ENCODE data around the gene FAM117A. TPM values are rescaled to one million over a fixed set of nuclear protein-coding genes. Genes with fewer than 3 reads are reported as not detected.

The FAM117A gene
- polyA plus RNA-seq, 2 of the 4 experiments (the other 2 are of a cell fraction), result 1.8 TPM

DNA sequence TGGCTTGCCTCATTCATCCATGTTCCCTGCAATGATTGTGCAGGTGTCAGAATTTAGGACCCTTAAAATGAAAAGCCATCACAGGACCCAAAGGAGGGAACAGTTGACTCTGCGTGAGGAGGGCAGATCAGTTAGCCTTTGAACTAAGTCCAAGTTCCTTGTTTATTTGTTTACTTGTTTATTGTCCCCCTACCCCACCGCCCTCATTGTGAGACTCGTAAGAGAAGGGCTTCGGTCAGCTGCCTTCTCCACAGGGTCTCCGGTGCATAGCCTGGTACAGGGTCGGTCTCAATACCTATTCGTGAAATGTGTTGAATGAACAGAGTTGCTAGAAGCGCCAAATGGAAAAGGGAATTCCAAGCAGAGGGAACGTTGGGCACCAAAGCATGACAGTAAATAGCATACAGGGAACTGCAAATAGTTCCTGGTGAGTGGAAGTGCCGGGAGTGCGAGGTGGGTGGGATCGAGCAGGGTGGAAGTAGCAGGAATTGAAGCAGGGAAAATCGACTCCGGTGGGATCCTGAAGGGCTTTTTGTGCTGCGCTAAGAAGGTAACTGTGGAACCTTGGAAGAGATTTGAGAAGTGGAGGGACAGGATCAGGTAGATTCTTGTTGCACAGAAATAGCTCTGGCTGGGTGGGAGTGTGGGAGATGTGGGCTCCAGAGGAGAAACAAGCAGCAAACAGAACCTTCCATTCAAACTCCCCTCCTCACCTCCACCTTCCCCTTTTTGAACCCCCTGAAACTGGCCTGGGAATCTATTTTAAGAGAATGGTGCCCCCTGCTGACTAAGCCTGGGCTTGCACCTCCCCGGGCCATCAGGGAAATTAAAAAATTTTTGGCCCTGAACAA lies 68.9 kb downstream of the FAM117A start:
- TF ChIP-seq TFCP2L1 (CRISPR knock-in tag; IDR thresholded peaks at IDR 0.05) (no peak), SMC3 (IDR thresholded peaks at IDR 0.05) (peak; percentile 99), RAD21 (conservative IDR thresholded peaks at IDR 0.05 in 1 of 2, IDR thresholded peaks at IDR 0.05 in 1 of 2) (peak; percentile 98)
- TF ChIP-seq, protein P1, sequence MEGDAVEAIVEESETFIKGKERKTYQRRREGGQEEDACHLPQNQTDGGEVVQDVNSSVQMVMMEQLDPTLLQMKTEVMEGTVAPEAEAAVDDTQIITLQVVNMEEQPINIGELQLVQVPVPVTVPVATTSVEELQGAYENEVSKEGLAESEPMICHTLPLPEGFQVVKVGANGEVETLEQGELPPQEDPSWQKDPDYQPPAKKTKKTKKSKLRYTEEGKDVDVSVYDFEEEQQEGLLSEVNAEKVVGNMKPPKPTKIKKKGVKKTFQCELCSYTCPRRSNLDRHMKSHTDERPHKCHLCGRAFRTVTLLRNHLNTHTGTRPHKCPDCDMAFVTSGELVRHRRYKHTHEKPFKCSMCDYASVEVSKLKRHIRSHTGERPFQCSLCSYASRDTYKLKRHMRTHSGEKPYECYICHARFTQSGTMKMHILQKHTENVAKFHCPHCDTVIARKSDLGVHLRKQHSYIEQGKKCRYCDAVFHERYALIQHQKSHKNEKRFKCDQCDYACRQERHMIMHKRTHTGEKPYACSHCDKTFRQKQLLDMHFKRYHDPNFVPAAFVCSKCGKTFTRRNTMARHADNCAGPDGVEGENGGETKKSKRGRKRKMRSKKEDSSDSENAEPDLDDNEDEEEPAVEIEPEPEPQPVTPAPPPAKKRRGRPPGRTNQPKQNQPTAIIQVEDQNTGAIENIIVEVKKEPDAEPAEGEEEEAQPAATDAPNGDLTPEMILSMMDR (IDR thresholded peaks at IDR 0.05), result peak; percentile 98
- no peaks in the 10 kb centered on the region for H3K4me1 ChIP-seq
- POLR2A ChIA-PET, result interaction anchor here (1.2 kb wide), 1 partner anchor 93 kb away, joined by 3 read pairs; the partner anchor contains the start of gene KAT7
- H3K27ac ChIP-seq, result no peak overlapping the region
- CTCF ChIA-PET, result interaction anchor here (0.5 to 49.7 kb wide), 40 partner anchors 12 to 302 kb away, joined by 3 to 2008 read pairs (median 4); partner anchors contain the start of genes DLX3, NXPH3, SLC35B1 and SPOP
- 17% methylated on average over 16 of the region's 16 CpGs for WGBS (ENCODE audit: missing lambda C conversion rate)
- FAIRE-seq, result no peak
- ATAC-seq, result peak; percentile 36 to 64; a peak in 4 of 6 replicates
- H3K4me2 ChIP-seq, result peak overlapping the region; percentile 13
- DNase-seq (ENCODE audit: low read depth in 1 of 2, low spot score in 1 of 2), result peak; percentile 33 to 58
- H3K9me3 ChIP-seq, result no peaks in the 10 kb centered on the region
- no peak overlapping the region for H3K4me3 ChIP-seq

DNA sequence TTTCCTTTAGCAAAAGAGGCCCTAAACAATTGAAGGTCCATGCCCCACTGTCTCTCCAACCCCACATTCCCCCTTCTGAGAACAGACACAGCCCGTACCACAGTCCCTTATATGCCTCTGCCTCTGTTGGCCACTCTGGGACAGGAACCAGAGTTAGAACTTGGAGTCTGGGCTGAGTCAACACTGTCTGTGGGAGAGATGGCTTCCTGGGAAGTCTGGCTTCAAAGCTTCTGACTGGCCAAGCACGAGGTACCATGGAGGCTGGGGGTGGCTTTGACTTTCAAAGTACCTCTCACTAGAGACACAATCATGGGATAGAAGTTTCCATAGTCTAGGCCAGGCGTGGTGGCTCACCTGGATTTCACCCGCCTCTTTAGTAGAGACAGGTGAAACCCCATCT lies 71.2 kb downstream of the FAM117A start:
- no peak for TF ChIP-seq RARB (CRISPR knock-in tag; IDR thresholded peaks at IDR 0.05)
- no peak for TF ChIP-seq HOXA7 (CRISPR knock-in tag; IDR thresholded peaks at IDR 0.05)
- no peak for TF ChIP-seq ZNF302 (CRISPR knock-in tag; IDR thresholded peaks at IDR 0.05)
- no peak for TF ChIP-seq JUN (IDR thresholded peaks at IDR 0.05)
- no peak for TF ChIP-seq ZSCAN20 (CRISPR knock-in tag; IDR thresholded peaks at IDR 0.05)
- no peak for TF ChIP-seq RFX5 (IDR thresholded peaks at IDR 0.05)
- TF ChIP-seq SMC3 (IDR thresholded peaks at IDR 0.05), result no peak
- TF ChIP-seq CEBPB (IDR thresholded peaks at IDR 0.05), result no peak
- Histone ChIP-seq H3K27ac (no peak overlapping the region), H3K4me3 (no peak overlapping the region), H3K4me1 (0 out of 3 replicates have a peak, but pooled peaks cover 4% of the 10 kb centered on the region), H3K9me3 (no peaks in the 10 kb centered on the region), H3K4me2 (no peak overlapping the region)
- ATAC-seq (no peak), FAIRE-seq (no peak), DNase-seq (ENCODE audit: low read depth in 1 of 2, low spot score in 1 of 2) (no peak)
- ChIA-PET CTCF (interaction anchor here (0.6 to 49.7 kb wide), 4 partner anchors 26 to 313 kb away, joined by 3 to 2008 read pairs (median 288); partner anchors contain the start of genes DLX3, NXPH3 and SLC35B1), POLR2A (no interaction called here)
- 70% methylated on average over 4 of the region's 4 CpGs for WGBS (ENCODE audit: missing lambda C conversion rate)

DNA sequence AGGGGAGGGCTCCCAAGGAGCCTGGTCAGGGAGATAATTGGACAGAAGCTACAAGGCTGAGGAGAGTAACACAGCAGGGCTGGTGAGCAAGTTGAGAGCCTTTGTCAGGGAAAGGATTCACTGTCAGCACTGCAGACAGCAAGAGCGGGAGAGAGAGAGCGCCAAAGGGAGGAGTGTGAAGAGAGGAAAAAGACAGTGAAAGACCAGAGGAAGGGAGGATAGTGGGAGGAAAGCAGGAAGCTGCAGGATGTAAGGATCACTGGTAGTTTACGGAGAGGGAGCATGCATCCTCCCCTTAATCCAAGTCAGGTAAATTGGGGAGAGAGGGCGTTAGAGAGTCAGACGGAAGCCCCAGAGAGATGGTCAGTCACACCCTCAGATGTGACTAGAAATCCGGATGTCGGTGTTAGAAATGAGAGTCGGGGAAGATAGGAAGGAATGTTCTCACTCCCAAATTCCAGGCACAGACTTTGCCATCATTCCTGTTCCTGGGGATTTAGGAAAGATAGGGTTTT lies 72.2 kb downstream of the FAM117A start:
- Histone ChIP-seq H3K4me1 (0 out of 3 replicates have a peak, but pooled peaks cover 4% of the 10 kb centered on the region), H3K4me3 (no peak overlapping the region), H3K27ac (no peak overlapping the region), H3K4me2 (no peak overlapping the region), H3K9me3 (no peaks in the 10 kb centered on the region)
- ATAC-seq (no peak; a peak in 1 of 6 replicates), FAIRE-seq (no peak), DNase-seq (ENCODE audit: low read depth in 1 of 2, low spot score in 1 of 2) (no peak)
- CTCF ChIA-PET, result interaction anchor here (1.0 to 49.7 kb wide), 5 partner anchors 8 to 306 kb away, joined by 3 to 2008 read pairs (median 4); partner anchors contain the start of genes NXPH3 and SLC35B1
- WGBS (ENCODE audit: missing lambda C conversion rate), result 69% methylated on average over 8 of the region's 8 CpGs
- POLR2A ChIA-PET, result no interaction called here
- no peak for TF ChIP-seq EHMT2 (IDR thresholded peaks at IDR 0.05; ENCODE audit: low read depth)
- no peak for TF ChIP-seq POLR2A (IDR thresholded peaks at IDR 0.05; ENCODE audit: low read length)
- TF ChIP-seq ZSCAN20 (CRISPR knock-in tag; IDR thresholded peaks at IDR 0.05), result no peak
- TF ChIP-seq, protein P2, sequence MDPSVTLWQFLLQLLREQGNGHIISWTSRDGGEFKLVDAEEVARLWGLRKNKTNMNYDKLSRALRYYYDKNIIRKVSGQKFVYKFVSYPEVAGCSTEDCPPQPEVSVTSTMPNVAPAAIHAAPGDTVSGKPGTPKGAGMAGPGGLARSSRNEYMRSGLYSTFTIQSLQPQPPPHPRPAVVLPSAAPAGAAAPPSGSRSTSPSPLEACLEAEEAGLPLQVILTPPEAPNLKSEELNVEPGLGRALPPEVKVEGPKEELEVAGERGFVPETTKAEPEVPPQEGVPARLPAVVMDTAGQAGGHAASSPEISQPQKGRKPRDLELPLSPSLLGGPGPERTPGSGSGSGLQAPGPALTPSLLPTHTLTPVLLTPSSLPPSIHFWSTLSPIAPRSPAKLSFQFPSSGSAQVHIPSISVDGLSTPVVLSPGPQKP (IDR thresholded peaks at IDR 0.05; ENCODE audit: low read depth, low read length), result no peak
- no peak for TF ChIP-seq CEBPB (IDR thresholded peaks at IDR 0.05)
- TF ChIP-seq RARB (CRISPR knock-in tag; IDR thresholded peaks at IDR 0.05), result no peak
- TF ChIP-seq, protein P3, sequence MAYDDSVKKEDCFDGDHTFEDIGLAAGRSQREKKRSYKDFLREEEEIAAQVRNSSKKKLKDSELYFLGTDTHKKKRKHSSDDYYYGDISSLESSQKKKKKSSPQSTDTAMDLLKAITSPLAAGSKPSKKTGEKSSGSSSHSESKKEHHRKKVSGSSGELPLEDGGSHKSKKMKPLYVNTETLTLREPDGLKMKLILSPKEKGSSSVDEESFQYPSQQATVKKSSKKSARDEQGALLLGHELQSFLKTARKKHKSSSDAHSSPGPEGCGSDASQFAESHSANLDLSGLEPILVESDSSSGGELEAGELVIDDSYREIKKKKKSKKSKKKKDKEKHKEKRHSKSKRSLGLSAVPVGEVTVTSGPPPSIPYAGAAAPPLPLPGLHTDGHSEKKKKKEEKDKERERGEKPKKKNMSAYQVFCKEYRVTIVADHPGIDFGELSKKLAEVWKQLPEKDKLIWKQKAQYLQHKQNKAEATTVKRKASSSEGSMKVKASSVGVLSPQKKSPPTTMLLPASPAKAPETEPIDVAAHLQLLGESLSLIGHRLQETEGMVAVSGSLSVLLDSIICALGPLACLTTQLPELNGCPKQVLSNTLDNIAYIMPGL (CRISPR knock-in tag; IDR thresholded peaks at IDR 0.05; ENCODE audit: borderline replicate concordance), result no peak
- no peak for TF ChIP-seq CHD2 (IDR thresholded peaks at IDR 0.05; ENCODE audit: low read length, partially characterized antibody)
- no peak for TF ChIP-seq MYC (IDR thresholded peaks at IDR 0.05; ENCODE audit: borderline replicate concordance, low read length)
- no peak for TF ChIP-seq NFE2L2 (conservative IDR thresholded peaks at IDR 0.05; ENCODE audit: low read length)
- TF ChIP-seq, protein P4, sequence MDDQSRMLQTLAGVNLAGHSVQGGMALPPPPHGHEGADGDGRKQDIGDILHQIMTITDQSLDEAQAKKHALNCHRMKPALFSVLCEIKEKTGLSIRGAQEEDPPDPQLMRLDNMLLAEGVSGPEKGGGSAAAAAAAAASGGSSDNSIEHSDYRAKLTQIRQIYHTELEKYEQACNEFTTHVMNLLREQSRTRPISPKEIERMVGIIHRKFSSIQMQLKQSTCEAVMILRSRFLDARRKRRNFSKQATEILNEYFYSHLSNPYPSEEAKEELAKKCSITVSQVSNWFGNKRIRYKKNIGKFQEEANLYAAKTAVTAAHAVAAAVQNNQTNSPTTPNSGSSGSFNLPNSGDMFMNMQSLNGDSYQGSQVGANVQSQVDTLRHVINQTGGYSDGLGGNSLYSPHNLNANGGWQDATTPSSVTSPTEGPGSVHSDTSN (IDR thresholded peaks at IDR 0.05), result no peak
